Endothelial cell of umbilical vein (primary cell): ENCODE results near the gene SMIM14. TPM values are rescaled to one million over a fixed set of nuclear protein-coding genes. Genes with fewer than 3 reads are reported as not detected.

Experiments
- BruUV-seq: library from RNA; stranded (reverse); fragments of 400-500 nt; replicated peaks from 2 replicates; lab custom pipeline; 2021; lab: Mats Ljungman, UMichigan
- CTCF ChIA-PET: fragments of 300-600, 350-600 bp; sonication (Branson Sonifier 250); formaldehyde crosslinking; loops from one replicate; lab custom pipeline; 2021; ENCODE audit warnings: antibody characterized with exemption, inconsistent platforms; lab: Charles Lee
- POLR2A ChIA-PET: fragments of 300-600, 350-600 bp; sonication (Branson Sonifier 250); formaldehyde crosslinking; loops from one replicate; lab custom pipeline; 2021; ENCODE audit warnings: antibody characterized with exemption, inconsistent platforms; lab: Charles Lee
- DNase-seq: peaks from one replicate; pipeline ENCODE4 v3.0.0-alpha.2; 2011; ENCODE audit warnings: low read depth, low spot score
- FAIRE-seq: peaks from 2 replicates; lab custom pipeline; 2011; peaks lifted over from hg19 to GRCh38; lab: Jason Lieb, UNC
- H2AFZ ChIP-seq: 2 replicates; pipeline ENCODE4 v1.6.0; 2012; ENCODE audit warnings: low read depth, low read length, control low read depth, inconsistent platforms
- H3K27ac ChIP-seq: 2 replicates; pipeline ENCODE4 v1.5.1; 2011; ENCODE audit warnings: low read depth, mild to moderate bottlenecking, control low read depth, low read length, moderate library complexity; ENCODE audit not compliant: insufficient read depth
- H3K27me3 ChIP-seq, 2 experiments: 2 replicates each; pipeline versions ENCODE4 v1.6.0 to v1.6.1; 2011; ENCODE audit warnings: low read length in 2 of 2, mixed read lengths in 1 of 2; ENCODE audit not compliant: control insufficient read depth in 2 of 2, insufficient read depth in 2 of 2
- H3K36me3 ChIP-seq, 2 experiments: 2 replicates in 1 of 2; 3 replicates in 1 of 2; pipeline ENCODE4 v1.5.1; 2011; ENCODE audit warnings: low read length in 2 of 2, mild to moderate bottlenecking in 1 of 2, moderate library complexity in 1 of 2; ENCODE audit not compliant: control insufficient read depth in 2 of 2, insufficient read depth in 2 of 2; ENCODE audit errors: extremely low read depth in 1 of 2
- H3K4me1 ChIP-seq: 3 replicates; pipeline ENCODE4 v1.5.1; 2011; ENCODE audit warnings: mild to moderate bottlenecking, low read length; ENCODE audit not compliant: control insufficient read depth, insufficient read depth; ENCODE audit errors: extremely low read depth
- H3K4me2 ChIP-seq: 2 replicates; pipeline ENCODE4 v1.6.1; 2011; ENCODE audit warnings: low read length, control low read depth, mixed read lengths; ENCODE audit not compliant: insufficient read depth
- H3K4me3 ChIP-seq, 3 experiments: fragments of 200-600 bp in 1 of 3; sonication (generic), shearing (Covaris generic) in 1 of 3; replicated peaks in 1 of 3; 2 replicates each; pipeline ENCODE4 v1.5.1; 2011 to 2016; ENCODE audit warnings: control low read depth in 3 of 3, low read length in 3 of 3, mild to moderate bottlenecking in 2 of 3, inconsistent platforms in 1 of 3, low read depth in 1 of 3, moderate library complexity in 1 of 3; ENCODE audit not compliant: insufficient read depth in 1 of 3
- H3K79me2 ChIP-seq: 2 replicates; pipeline ENCODE4 v1.6.0; 2012; ENCODE audit warnings: low read length, inconsistent platforms; ENCODE audit not compliant: control insufficient read depth, insufficient read depth
- H3K9ac ChIP-seq: replicated peaks from 2 replicates; pipeline ENCODE3; 2011; ENCODE audit warnings: low read length, control low read depth; ENCODE audit not compliant: insufficient read depth; ENCODE audit errors: extremely low read depth
- H3K9me1 ChIP-seq: replicated peaks from 3 replicates; pipeline ENCODE4 v1.6.0; 2011; ENCODE audit warnings: mild to moderate bottlenecking, low read length; ENCODE audit not compliant: control insufficient read depth, insufficient read depth; ENCODE audit errors: extremely low read depth
- H3K9me3 ChIP-seq: replicated peaks from 2 replicates; pipeline ENCODE4 v1.5.1; 2012; ENCODE audit warnings: low read length, inconsistent platforms; ENCODE audit not compliant: control insufficient read depth, insufficient read depth
- H4K20me1 ChIP-seq: replicated peaks from 2 replicates; pipeline ENCODE3; 2011; ENCODE audit warnings: mild to moderate bottlenecking, low read length; ENCODE audit not compliant: control insufficient read depth, insufficient read depth; ENCODE audit errors: extremely low read depth
- CTCF ChIP-seq, 2 donors: IDR thresholded peaks; 1 replicate in 1 of 2; 2 replicates in 1 of 2; pipeline ENCODE4 v1.5.1; 2011; ENCODE audit warnings: low read length in 2 of 2, mild to moderate bottlenecking in 2 of 2, moderate library complexity in 2 of 2, control low read depth in 1 of 2, inconsistent platforms in 1 of 2, low read depth in 1 of 2; ENCODE audit not compliant: insufficient read depth in 1 of 2; ENCODE audit errors: extremely low read depth in 1 of 2
- EZH2 ChIP-seq: IDR thresholded peaks from 2 replicates; pipeline ENCODE4 v1.6.1; 2012; ENCODE audit warnings: borderline replicate concordance, low read depth, mild to moderate bottlenecking, moderate library complexity, low read length, inconsistent platforms; ENCODE audit not compliant: severe bottlenecking
- FOS ChIP-seq: IDR thresholded peaks from 2 replicates; pipeline ENCODE4 v1.6.1; 2011; ENCODE audit warnings: mild to moderate bottlenecking, low read length, moderate library complexity, borderline replicate concordance; ENCODE audit not compliant: insufficient read depth
- GATA2 ChIP-seq: IDR thresholded peaks from 2 replicates; pipeline ENCODE4 v1.7.0; 2011; ENCODE audit warnings: low read depth, mild to moderate bottlenecking, moderate library complexity, mixed read lengths, low read length; ENCODE audit not compliant: insufficient read length, insufficient read depth
- JUN ChIP-seq: IDR thresholded peaks from 2 replicates; pipeline ENCODE4 v1.6.1; 2011; ENCODE audit warnings: borderline replicate concordance, low read depth; ENCODE audit not compliant: insufficient read length, insufficient read depth
- MAX ChIP-seq: IDR thresholded peaks from 2 replicates; pipeline ENCODE4 v1.6.1; 2011; ENCODE audit not compliant: insufficient read depth, insufficient read length
- MYC ChIP-seq: IDR thresholded peaks from one replicate; pipeline ENCODE4 v1.6.1; 2011; ENCODE audit warnings: mild to moderate bottlenecking, low read depth, low read length
- POLR2A ChIP-seq: IDR thresholded peaks from 2 replicates; pipeline ENCODE4 v1.6.1; 2012; ENCODE audit warnings: low read depth, mild to moderate bottlenecking, control low read depth, low read length
- POLR2AphosphoS5 ChIP-seq: IDR thresholded peaks from 2 replicates; pipeline ENCODE4 v1.6.1; 2012; ENCODE audit warnings: low read depth, mild to moderate bottlenecking, control low read depth, low read length, moderate library complexity; ENCODE audit not compliant: insufficient read depth
- dilution Hi-C: fragments of 300-500 bp; cut with MboI; formaldehyde crosslinking; loops from one replicate; pipeline ENCODE4 v1.15.0; 2019; ENCODE audit warnings: low sequenced_read_pairs; ENCODE audit not compliant: extremely low pct_ligation_motif_present
- intact Hi-C: fragments of 100-400 bp; cut with micrococcal nuclease; formaldehyde crosslinking; loops from one replicate; pipeline ENCODE4 v1.10.0; 2022
- polyA plus RNA-seq, 4 experiments: library from polyadenylated mRNA; depleted of rRNA in 3 of 4; stranded (reverse) in 3 of 4; unstranded in 1 of 4; fragments of >200 nt; gene quantifications; 2 replicates each; pipeline versions ENCODE4 v1.2.1 to v1.2.3, GENCODE V29; 2011 to 2012; ENCODE audit warnings: missing spikeins in 1 of 4
- total RNA-seq: library from RNA; stranded (reverse); gene quantifications from 2 replicates; pipeline ENCODE4 v1.2.3, GENCODE V29; 2021

The SMIM14 gene
- total and polyA plus RNA-seq, 2 donors (not counting 3 experiments of a cell fraction or from before 2014, with no cell fraction given), result 12.3 to 15.4 TPM

- Histone ChIP-seq H3K4me2 (no peak overlapping the region), H3K36me3 (no peaks in the 10 kb centered on the region), H3K27me3 (no peaks in the 10 kb centered on the region), H3K9me1 (no peaks in the 10 kb centered on the region), H3K79me2 (no peaks in the 10 kb centered on the region), H3K4me1 (peaks cover 29% of the 10 kb centered on the region), H3K4me3 (no peak overlapping the region), H3K27ac (no peak overlapping the region), H3K9ac (no peak overlapping the region), H2AFZ (no peak overlapping the region), H3K9me3 (no peaks in the 10 kb centered on the region), H4K20me1 (no peaks in the 10 kb centered on the region)
- POLR2A ChIA-PET, result no interaction called here
- BruUV-seq, result no TSS peak
- FAIRE-seq (no peak), DNase-seq (peak; percentile 67)
- TF ChIP-seq POLR2AphosphoS5, result no peak
- TF ChIP-seq POLR2A, result no peak
- peak; percentile 9 for TF ChIP-seq FOS
- TF ChIP-seq CTCF (IDR thresholded peaks at IDR 0.05; ENCODE audit: extremely low read depth in 1 of 2, insufficient read depth in 1 of 2, low read depth in 1 of 2, low read length in 2 of 2), result no peak
- TF ChIP-seq EZH2, result no peak
- no peak for TF ChIP-seq MAX
- TF ChIP-seq JUN, result no peak
- TF ChIP-seq MYC, result no peak
- no peak for TF ChIP-seq GATA2
- CTCF ChIA-PET, result no interaction called here
- intact Hi-C loops (no loop called here), dilution Hi-C loops (no loop called here)
Measured at GRCh38 chr4:39614487-39615162, 24.0 kb downstream of the SMIM14 start.
